ENCODE measurements around the gene PAX6.
A peak's percentile ranks its signal among the peaks of the same experiment; 100 is the strongest.

Gene PAX6

DNA sequence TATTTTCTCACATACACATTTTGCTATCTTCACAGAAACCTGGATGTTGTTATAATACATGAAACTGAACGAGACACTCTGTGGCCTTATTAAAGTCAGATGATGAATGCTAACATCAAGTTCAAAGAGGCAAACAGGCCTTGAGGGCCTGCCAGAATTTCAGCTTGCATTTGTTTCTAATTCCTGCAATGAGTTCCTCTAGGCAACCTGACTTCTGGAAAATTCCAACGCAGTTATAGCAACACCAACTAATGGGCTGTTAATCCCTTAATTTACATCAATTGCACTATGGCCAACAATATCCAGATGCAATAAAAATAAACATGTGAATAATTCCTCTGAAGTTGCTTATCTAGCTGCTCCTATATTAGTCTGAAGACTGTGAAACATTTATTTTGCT, 19.1 kb downstream of the PAX6 start:
- ATAC-seq (replicated peaks) (no peak), DNase-seq (no peak)
- Mint-ChIP-seq H3K9me3 (no peaks in the 10 kb centered on the region), H3K4me3 (no peak overlapping the region), H3K27ac (no peak overlapping the region), H3K27me3 (peaks cover 44 to 55% of the 10 kb centered on the region in 2 donors), H3K4me1 (peaks cover 2 to 6% of the 10 kb centered on the region in 2 donors), H3K36me3 (peaks cover 3% of the 10 kb centered on the region in 2 donors)

DNA sequence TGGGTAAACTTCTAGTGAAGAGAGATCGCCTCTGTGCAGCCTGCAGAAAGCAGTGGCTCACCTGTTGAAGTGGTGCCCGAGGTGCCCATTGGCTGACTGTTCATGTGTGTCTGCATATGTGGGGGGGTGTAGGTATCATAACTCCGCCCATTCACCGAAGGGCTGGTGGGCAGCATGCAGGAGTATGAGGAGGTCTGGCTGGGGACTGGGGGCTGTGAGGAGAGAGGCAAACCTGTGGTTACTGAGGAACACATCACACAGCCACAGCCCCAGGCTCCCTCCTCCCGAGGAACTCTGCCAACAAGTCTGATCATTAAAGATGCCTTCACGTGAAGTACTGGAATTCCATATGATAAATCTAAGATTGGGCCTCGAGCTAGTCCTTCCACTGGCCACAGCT, 20.5 kb downstream of the PAX6 start:
- H3K4me3 Mint-ChIP-seq: no peak overlapping the region
- ATAC-seq (replicated peaks): no peak
- H3K9me3 Mint-ChIP-seq: no peaks in the 10 kb centered on the region
- H3K36me3 Mint-ChIP-seq: peaks cover 2 to 4% of the 10 kb centered on the region in 2 donors
- no peak for DNase-seq
- no peak overlapping the region for H3K27ac Mint-ChIP-seq
- peaks cover 30 to 42% of the 10 kb centered on the region in 2 donors for H3K27me3 Mint-ChIP-seq
- no peaks in the 10 kb centered on the region for H3K4me1 Mint-ChIP-seq

DNA sequence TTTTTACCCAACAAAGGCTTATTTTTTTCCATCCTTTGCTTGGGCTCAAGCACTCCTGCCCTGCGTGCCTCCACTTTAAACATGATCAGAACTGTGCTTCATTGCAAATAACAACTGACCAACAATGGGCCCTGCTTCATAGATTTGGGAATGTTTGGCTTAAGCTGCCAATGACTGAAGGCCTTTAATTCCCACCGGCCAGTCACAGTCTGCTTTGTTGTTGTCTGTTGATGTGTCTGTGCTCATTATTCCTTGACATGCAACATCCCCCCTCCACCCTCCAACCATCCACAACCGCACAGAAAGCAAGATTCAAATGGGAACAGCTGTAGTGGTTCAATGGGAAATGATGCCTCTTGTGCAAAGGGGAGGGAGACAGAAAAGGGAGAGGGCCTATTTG, 23.0 kb downstream of the PAX6 start:
- H3K27ac Mint-ChIP-seq: no peak overlapping the region
- peaks cover 12 to 21% of the 10 kb centered on the region in 2 donors for H3K27me3 Mint-ChIP-seq
- no peaks in the 10 kb centered on the region for H3K9me3 Mint-ChIP-seq
- no peak overlapping the region for H3K4me3 Mint-ChIP-seq
- peaks cover 2 to 7% of the 10 kb centered on the region in 2 donors for H3K36me3 Mint-ChIP-seq
- DNase-seq: no peak
- no peak for ATAC-seq (replicated peaks)
- no peaks in the 10 kb centered on the region for H3K4me1 Mint-ChIP-seq

DNA sequence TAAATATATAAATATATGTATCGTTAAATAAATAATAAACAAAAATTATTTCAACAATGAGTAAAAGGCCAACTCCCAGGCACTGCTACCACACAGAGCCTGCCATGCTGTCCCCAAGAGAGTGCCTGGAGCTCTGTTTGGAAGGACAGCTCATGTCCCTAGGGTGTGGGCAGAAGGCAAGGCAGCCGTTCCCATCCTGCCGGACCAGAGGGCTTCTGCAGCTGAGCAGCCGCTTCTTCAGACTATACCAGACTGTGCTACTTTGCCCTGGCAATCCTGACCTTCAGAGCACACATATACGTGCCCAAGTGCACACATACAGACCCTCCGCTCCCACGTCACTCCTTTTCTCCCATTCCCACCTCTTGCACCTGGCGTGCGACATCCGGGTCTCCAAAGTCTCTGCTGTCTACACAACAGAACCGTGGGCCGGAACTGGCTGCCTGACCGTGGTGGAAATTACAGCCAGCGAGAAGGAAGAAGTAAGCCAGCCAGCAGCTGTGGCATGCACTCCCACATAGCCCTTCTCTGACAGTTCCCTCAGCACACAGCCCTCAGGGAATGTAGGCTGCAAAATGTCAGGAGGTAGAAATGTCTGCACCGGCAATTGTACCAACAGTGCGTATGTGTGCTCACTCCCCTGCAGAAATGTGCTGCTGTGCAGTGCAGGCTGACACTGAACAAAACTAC, 24.0 kb downstream of the PAX6 start:
- H3K27ac Mint-ChIP-seq: no peak overlapping the region
- H3K27me3 Mint-ChIP-seq: peaks cover 5 to 13% of the 10 kb centered on the region in 2 donors
- H3K4me1 Mint-ChIP-seq: no peaks in the 10 kb centered on the region
- no peaks in the 10 kb centered on the region for H3K9me3 Mint-ChIP-seq
- DNase-seq (no peak), ATAC-seq (replicated peaks) (no peak)
- H3K4me3 Mint-ChIP-seq: no peak overlapping the region
- H3K36me3 Mint-ChIP-seq: peaks cover 5 to 11% of the 10 kb centered on the region in 2 donors

DNA sequence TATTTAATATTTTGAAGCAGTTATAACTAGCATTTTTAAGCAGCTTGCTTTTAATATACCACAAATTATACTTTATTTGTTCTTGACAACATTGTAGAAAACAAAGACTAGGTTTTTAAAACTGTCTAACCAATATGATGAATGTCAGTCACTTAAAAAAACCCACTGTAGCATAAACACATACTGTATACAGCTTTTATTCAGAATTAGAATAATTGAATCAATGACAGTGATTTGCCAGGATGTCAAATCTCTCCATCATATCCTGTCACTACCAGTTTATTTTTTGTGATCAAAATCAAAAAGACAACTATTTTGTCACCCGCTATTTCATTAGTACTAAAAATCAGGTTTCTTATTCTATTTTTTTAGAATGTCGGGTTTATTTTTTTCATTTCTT, 26.5 kb downstream of the PAX6 start:
- no peaks in the 10 kb centered on the region for H3K4me1 Mint-ChIP-seq
- peaks cover 5 to 15% of the 10 kb centered on the region in 2 donors for H3K36me3 Mint-ChIP-seq
- DNase-seq: no peak
- no peak for ATAC-seq (replicated peaks)
- no peak overlapping the region for H3K4me3 Mint-ChIP-seq
- no peaks in the 10 kb centered on the region for H3K27me3 Mint-ChIP-seq
- H3K9me3 Mint-ChIP-seq: no peaks in the 10 kb centered on the region
- no peak overlapping the region for H3K27ac Mint-ChIP-seq

DNA sequence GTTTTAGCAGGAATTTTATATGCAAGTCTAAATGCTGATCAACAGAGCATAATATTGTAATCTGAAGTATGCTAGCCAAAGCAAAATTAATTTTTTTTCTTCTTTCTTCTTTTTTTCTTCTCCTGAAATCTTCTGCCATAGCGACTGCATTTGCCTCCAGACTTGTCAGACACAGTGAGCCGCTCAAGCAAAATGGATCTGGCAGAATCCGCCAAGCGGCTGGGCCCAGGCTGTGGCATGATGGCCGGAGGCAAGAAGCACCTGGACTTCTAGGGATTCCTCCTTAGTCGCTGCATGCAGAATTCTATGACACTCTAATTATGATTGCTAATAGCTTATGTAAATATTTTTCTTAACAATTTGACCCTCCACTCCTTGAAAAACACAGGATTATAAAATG, 27.9 kb downstream of the PAX6 start:
- no peak overlapping the region for H3K27ac Mint-ChIP-seq
- H3K36me3 Mint-ChIP-seq: peaks cover 5 to 15% of the 10 kb centered on the region in 2 donors
- DNase-seq: no peak
- H3K4me3 Mint-ChIP-seq: no peak overlapping the region
- H3K4me1 Mint-ChIP-seq: no peaks in the 10 kb centered on the region
- no peak for ATAC-seq (replicated peaks)
- no peaks in the 10 kb centered on the region for H3K27me3 Mint-ChIP-seq
- H3K9me3 Mint-ChIP-seq: no peaks in the 10 kb centered on the region

DNA sequence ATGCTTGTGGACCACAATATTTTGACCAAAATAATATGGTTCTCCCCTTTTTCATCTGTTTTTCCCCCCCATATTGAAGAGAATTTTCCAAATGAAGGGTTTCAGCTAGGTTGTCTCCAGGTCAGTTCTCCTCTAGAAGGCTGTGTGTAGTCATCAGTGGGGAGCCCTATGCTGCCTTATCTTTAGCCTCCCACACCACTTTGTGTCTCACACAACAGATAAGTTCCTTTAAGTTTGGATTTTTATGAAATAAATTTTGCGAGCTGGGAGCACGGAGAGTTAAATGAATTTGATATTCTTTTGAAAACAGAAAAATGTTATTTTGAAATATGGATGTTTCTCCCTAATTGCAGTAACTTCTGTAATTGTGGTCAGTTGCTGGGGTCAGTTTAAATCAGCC, 28.9 kb downstream of the PAX6 start:
- ATAC-seq (replicated peaks): no peak
- peaks cover 2 to 4% of the 10 kb centered on the region in 2 donors for H3K9me3 Mint-ChIP-seq
- no peaks in the 10 kb centered on the region for H3K27me3 Mint-ChIP-seq
- no peaks in the 10 kb centered on the region for H3K4me1 Mint-ChIP-seq
- DNase-seq: no peak
- H3K27ac Mint-ChIP-seq: no peak overlapping the region
- H3K36me3 Mint-ChIP-seq: peaks cover 9 to 18% of the 10 kb centered on the region in 2 donors
- no peak overlapping the region for H3K4me3 Mint-ChIP-seq

DNA sequence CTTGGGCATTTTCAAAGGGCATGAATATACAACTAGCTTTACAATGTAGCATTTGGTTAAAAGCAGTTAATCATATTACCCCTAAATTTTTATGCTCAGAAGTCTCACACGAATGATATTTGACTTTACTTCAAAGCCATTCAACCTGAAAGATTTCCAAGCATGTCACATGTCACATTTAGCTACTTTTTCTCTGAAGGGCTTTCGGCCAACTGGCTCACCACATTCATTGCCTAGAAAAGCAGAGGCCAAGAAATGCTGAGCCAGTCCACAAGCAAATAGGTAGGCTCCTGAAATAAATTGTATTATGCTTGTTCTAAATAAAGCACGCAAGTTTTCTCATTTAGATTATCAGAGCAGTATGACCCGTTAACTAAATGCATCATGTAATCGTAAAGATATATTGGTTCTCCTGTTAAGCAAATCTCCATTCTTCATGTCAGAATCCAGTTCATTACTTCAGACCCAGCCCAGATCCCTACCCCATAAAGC, 30.6 kb downstream of the PAX6 start:
- H3K27me3 Mint-ChIP-seq: no peaks in the 10 kb centered on the region
- ATAC-seq (replicated peaks): no peak
- no peak for DNase-seq
- H3K27ac Mint-ChIP-seq: no peak overlapping the region
- no peak overlapping the region for H3K4me3 Mint-ChIP-seq
- H3K9me3 Mint-ChIP-seq: peaks cover 2 to 4% of the 10 kb centered on the region in 2 donors
- H3K36me3 Mint-ChIP-seq: peaks cover 9 to 17% of the 10 kb centered on the region in 2 donors
- no peaks in the 10 kb centered on the region for H3K4me1 Mint-ChIP-seq

DNA sequence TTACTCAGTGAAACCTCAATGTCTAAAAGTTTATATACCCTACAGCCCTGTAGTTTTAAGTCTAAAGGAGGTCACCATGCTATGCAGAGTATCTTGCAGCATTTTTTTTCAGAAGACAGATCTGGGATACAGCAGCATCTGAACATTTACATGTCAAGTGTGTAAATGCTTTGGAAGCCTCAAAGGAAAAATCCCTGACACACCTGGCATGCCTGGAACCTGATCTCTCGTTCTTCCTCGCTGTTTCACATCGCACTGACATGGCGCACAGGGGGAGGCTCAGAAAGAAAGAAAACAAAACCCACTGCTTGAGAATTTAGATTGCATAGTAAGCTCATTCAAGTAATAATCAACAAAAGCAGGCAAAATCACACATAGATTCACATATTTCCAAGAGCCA, 31.0 kb downstream of the PAX6 start:
- DNase-seq (no peak), ATAC-seq (replicated peaks) (no peak)
- no peaks in the 10 kb centered on the region for H3K4me1 Mint-ChIP-seq
- no peak overlapping the region for H3K4me3 Mint-ChIP-seq
- H3K27me3 Mint-ChIP-seq: no peaks in the 10 kb centered on the region
- H3K36me3 Mint-ChIP-seq: peaks cover 9 to 17% of the 10 kb centered on the region in 2 donors
- peaks cover 2 to 4% of the 10 kb centered on the region in 2 donors for H3K9me3 Mint-ChIP-seq
- H3K27ac Mint-ChIP-seq: no peak overlapping the region

DNA sequence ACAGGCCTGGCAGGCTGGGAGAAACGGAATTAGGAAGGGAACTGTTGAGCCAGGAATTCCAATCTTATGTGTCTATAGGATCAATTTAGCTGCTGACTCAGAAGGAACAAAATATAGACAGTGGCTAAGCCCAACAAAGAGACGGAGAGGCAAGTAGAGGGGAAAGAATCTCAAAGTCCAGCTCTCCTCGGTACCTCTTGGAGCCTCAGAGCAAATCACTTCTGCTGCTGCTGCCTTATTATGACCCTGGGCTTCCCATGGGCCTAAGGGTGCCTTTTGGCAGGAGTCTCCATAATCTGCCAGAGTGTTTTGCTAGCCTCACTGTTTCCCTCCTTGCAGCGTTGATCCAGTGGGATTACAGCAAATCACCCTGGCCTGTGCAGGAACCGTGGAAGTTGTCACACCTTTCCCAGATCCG, 31.7 kb downstream of the PAX6 start:
- ATAC-seq (replicated peaks) (no peak), DNase-seq (no peak)
- Mint-ChIP-seq H3K27me3 (no peaks in the 10 kb centered on the region), H3K4me3 (no peak overlapping the region), H3K4me1 (no peaks in the 10 kb centered on the region), H3K36me3 (peaks cover 9 to 17% of the 10 kb centered on the region in 2 donors), H3K9me3 (peaks cover 2 to 4% of the 10 kb centered on the region in 2 donors), H3K27ac (no peak overlapping the region)

DNA sequence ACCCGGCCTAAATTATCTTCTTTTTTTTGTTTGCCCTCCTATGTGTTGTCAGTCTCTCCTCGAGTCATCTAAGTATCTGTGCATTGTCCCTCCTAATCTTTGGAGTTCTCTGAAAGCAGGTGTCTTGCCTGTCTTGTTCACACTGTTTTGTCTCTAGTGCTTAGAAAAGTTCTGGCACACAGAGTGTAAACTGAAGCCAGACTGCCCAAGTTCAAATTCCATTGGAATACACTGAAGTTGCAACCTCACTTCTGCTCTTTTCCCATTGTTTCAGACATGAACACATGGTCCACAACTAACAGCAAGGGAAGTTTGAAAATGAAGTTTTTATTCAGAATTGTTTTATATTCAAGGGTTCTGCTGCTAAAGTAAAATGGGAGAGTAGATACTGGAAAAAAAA, 38.7 kb downstream of the PAX6 start:
- no peak overlapping the region for H3K4me3 Mint-ChIP-seq
- peaks cover 12 to 29% of the 10 kb centered on the region in 2 donors for H3K36me3 Mint-ChIP-seq
- no peak for DNase-seq
- no peaks in the 10 kb centered on the region for H3K4me1 Mint-ChIP-seq
- H3K9me3 Mint-ChIP-seq: peaks cover under 1 to 1% of the 10 kb centered on the region in 2 donors
- no peaks in the 10 kb centered on the region for H3K27me3 Mint-ChIP-seq
- H3K27ac Mint-ChIP-seq: no peak overlapping the region
- ATAC-seq (replicated peaks): no peak

DNA sequence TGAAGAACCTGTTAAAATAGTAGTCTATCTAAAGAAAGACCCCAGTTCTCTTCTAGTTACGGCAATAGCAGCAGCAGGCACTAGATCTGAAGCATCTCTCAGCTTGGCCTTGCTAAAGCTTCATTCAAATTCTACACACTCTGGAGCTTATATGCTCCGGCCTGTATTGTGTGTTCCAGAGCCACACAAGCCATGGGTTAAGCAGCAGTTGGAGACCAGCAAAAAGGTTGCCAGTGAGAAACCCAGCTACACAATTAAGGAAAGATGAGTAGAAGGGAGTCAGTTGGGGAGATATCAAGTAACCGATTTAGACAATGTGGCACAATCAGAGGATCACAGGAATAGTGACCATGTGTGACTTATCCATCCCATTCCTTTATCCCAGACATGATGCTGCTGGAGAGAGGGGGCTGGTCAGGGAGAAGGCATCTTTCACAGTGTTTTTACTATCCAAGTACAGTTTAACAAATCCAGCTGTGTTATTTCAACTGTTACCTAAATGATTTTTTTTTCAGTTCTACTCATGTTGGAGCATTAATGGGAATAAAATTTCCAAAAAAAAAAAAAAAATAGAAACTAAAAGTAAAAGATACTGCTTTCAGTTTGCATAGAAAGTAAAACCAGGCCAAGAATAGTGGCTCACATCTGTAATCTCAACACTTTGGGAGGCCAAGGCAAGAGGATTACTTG, 41.0 kb downstream of the PAX6 start:
- Mint-ChIP-seq H3K27me3 (no peaks in the 10 kb centered on the region), H3K9me3 (no peaks in the 10 kb centered on the region), H3K4me1 (no peaks in the 10 kb centered on the region), H3K36me3 (peaks cover 9 to 26% of the 10 kb centered on the region in 2 donors), H3K4me3 (no peak overlapping the region), H3K27ac (no peak overlapping the region)
- ATAC-seq (replicated peaks) (no peak), DNase-seq (no peak)

DNA sequence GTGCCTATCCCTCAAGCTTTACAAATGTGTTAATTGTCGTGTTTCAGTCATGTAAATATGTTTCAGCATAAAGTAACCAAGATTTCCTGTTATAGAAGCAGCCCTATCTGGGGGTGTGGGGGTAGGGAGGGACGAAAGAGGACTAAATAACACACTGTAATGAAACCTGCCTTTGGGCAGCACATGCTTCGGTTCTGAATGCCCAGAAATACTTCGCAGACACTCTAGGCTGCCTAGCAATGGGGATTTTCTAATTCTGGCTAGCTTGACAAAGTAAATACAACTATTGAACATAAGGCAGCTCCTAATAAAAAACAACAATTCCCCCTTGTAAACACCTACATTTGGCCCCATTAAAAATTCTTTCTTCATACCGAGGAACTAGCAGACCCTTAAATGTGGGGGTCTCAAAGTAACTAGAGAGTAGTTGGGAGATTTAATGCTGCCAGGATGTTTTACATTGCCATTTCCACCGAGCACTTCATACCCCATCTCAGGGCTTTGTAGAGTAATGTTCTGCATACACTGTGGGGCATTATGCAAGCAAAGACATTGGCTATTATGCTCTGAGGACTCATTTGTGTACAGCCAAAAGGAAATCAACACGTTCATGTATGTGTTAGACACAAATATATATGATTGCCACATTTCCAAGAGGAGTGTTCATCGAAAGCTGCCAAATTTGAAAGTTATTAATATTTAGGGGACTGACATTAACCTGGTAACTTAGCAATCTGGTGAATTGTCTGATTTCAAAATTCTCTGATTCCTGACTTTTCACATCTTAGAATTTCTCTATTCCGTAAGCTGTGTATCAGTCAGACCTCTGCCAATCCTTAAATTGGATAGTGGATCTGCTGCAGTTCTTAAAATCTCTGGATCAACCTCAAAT, 42.1 kb downstream of the PAX6 start:
- no peaks in the 10 kb centered on the region for H3K4me1 Mint-ChIP-seq
- DNase-seq: no peak
- no peak overlapping the region for H3K27ac Mint-ChIP-seq
- H3K4me3 Mint-ChIP-seq: no peak overlapping the region
- peaks cover 9 to 26% of the 10 kb centered on the region in 2 donors for H3K36me3 Mint-ChIP-seq
- H3K27me3 Mint-ChIP-seq: no peaks in the 10 kb centered on the region
- no peak for ATAC-seq (replicated peaks)
- no peaks in the 10 kb centered on the region for H3K9me3 Mint-ChIP-seq

DNA sequence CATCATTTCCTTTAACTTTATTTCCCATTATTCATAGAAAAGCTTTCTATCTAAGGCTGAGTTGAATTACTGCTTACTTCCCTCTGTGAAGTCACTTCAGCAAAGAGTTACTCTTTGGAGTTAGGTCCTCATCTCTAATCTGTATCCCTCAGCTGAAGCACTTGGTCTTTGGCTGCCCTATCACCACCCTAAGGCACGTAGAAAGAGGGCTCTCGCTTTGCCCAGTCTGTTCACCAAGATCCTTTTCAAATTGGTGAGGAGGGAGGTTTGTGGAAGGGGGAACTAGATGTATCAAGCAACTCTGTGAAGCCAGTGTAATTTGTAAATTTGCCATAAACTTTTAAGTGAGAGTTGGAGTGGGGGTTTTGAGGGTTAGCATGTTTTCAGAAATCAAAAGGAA, 43.4 kb downstream of the PAX6 start:
- ATAC-seq (replicated peaks) (no peak), DNase-seq (no peak)

More for the DNA sequence above, 43.4 kb downstream of the PAX6 start:
- no peaks in the 10 kb centered on the region for H3K4me1 Mint-ChIP-seq
- H3K27me3 Mint-ChIP-seq: no peaks in the 10 kb centered on the region
- no peaks in the 10 kb centered on the region for H3K9me3 Mint-ChIP-seq
- peak overlapping the region; percentile 3 for H3K27ac Mint-ChIP-seq
- no peak overlapping the region for H3K4me3 Mint-ChIP-seq
- peaks cover 6 to 15% of the 10 kb centered on the region in 2 donors for H3K36me3 Mint-ChIP-seq

Data from stimulated activated naive B cell treated with anti-CD40 and anti-IgM and Interleukin-4, amounts not matched to agents 10 μg/mL and 1 μg/mL and 100 μg/mL, for 72 hours (primary cell).